ENCODE measurements around the gene FAM193B.

FAM193B gene

DNA sequence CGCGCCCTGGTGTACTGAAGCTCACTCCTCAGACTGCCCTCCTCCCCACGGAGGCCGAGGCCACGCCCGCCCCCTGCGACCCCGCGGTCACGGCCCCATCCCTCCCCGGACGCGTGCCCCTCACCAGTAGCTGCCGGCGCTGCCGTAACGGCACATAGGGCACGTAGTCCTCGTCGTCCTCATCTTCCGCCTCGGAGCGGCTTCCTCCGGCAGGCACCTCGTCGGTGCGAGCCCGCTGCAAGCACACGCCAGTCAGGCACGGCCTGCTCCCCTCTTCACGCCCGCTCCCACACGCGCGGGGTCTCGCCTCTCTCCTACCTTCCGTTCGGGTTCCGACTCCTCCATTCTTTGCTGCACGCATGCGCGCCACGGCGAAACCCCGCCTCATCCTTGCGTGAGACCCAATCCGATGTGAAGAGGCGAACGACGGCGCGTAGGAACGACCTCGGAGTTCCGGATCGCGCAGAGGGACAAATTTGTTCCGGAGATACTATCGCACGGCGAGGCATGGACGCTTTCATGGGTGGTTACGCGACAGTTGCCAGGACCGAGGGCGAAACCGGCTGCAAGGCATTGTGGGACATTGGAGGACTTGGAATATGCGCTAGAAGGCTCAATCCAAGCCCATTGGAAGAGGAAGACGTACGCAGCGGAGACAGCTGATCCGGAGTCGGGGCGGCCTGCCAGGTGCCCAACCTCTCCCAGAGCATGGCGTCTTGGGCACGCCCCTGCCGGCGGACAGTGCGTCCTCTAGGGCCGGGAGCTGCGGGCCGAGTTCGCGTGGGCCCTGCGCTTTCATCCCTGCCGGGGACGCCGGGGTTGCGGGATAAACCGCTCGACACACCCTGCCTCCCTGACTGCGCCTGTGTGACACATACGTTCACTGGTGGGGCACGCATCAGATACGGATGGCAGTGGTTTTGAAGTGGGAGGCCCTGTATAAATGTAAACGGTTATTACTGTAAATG lies 37.5 kb downstream of the FAM193B start, which contains the start of gene DDX41:
DDX41 (minus strand) TSS at position 361 of the 968 bp plus-strand sequence; CDS start at position 345, 16 bp downstream.
- DNase-seq (ENCODE audit: low read depth in 1 of 2, low spot score in 1 of 2): peak; percentile 93 to 94

DNA sequence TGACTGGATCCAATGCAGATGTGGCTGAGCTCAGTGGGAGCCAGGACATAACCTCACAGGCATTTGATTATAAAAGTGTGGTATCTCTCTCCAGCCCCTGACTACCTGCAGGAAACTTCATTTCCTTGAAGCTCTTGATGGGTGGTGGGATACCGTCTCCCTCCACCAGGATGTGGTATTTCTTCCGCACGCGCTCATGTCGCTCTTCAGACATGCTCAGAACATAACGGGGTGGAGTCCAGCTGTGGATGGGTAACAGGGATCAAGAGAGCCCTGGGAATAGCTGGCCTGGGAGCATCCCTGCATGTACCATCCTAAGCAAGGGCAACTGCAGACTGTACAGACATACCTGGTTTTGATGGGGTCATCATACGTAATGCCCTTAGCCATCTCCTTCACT lies 38.8 kb downstream of the FAM193B start:
- no peak for DNase-seq (ENCODE audit: low read depth in 1 of 2, low spot score in 1 of 2)

GRCh38 chr5:177514541-177514940 lies 39.8 kb downstream of the FAM193B start:
- no peak for DNase-seq (ENCODE audit: low read depth in 1 of 2, low spot score in 1 of 2)

DNA sequence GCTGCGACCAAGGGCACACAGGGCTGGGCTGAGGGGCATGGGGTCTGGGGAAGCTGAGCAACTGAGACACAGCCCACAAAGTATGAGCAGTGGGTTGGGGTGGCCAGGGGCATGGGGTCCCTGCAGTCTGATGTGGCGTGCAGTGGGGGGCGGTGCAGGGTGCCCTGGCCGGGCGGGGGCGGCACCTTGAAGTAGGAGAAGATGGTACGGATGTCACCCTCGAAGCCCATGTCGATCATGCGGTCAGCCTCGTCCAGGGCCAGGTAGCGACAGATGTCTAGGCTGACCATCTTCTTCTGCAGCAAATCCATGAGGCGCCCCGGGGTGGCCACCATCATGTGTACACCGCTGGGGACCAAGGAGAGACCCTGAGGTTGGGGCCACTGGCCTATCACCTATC lies 40.9 kb downstream of the FAM193B start:
- no peak for DNase-seq (ENCODE audit: low read depth in 1 of 2, low spot score in 1 of 2)

- DNase-seq (ENCODE audit: low read depth in 1 of 2, low spot score in 1 of 2): no peak
These were observed 41.5 kb downstream of the FAM193B start for GRCh38 chr5:177512736-177513380.

DNA sequence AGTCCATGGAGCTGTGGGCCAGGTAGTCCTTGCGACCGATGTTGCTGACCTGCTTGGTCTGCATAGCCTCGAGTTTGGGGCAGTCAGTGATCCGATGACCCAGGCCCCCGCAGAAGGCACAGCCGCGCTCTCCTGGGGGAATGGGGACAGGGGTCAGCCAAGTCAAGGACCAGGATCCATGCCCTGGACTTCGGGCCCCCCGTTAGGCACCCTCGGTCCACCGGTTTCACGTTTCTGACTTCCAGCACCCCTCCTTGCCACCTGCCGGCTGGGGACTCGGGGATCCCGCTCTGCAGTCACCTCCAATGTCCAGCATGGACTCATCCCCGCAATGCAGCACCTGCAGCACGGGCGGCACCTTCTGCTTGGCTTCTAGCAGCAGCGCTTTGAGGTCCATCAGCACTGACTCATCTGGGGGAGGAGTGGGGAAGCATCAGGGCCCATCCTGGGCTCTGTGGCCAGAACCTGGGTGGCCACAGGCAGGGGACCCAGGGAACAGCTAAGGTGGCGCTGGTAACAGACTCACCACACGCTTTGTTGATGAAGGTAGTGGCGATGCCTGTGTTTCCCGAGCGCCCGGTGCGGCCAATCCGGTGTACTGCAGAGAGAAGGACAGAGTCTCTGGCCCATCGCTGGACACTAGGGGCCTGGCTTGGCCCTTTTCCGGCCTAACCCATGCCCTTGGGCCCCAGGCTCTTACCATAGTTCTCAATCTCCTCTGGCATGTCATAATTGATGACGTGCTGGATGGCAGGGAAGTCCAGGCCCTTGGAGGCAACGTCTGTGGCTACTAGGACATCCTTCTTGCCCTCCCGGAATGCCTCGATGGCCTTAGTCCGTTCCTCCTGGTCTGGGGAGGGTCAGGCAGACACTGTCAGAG lies 42.3 kb downstream of the FAM193B start:
- DNase-seq (ENCODE audit: low read depth in 1 of 2, low spot score in 1 of 2): no peak

- DNase-seq (ENCODE audit: low read depth in 1 of 2, low spot score in 1 of 2): no peak
These were observed 43.2 kb downstream of the FAM193B start for GRCh38 chr5:177511181-177511580.

GRCh38 chr5:177510567-177511053 lies 43.8 kb downstream of the FAM193B start:
- no peak for DNase-seq (ENCODE audit: low read depth in 1 of 2, low spot score in 1 of 2)

GRCh38 chr5:177509991-177510566 lies 44.3 kb downstream of the FAM193B start:
- no peak for DNase-seq (ENCODE audit: low read depth in 1 of 2, low spot score in 1 of 2)

GRCh38 chr5:177509381-177509951 lies 44.9 kb downstream of the FAM193B start, which contains the start of gene DOK3:
Gene DOK3, minus strand, starts transcription at chr5:177509826. Its CDS starts 286 bp downstream, at chr5:177509540.
- DNase-seq (ENCODE audit: low read depth in 1 of 2, low spot score in 1 of 2): no peak

DNA sequence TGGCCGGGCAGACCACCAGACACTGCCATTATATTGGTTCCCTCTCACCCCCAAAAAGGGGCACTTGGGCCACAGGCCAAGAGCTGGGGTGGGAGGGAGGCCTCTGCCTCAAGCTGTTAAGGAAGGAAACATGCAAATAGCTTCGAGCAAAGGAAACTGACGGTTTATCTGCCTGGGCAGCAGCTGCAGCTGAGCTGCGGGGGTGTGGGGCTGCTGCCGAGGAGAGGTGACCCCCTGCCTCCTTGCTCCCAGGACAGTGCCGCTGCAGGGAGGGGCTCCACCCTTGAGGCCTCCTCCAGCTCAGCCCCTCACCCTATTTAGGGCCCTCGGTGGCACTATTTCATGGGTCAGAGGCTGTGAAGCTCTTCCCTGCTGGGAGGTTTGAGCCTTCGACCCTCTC lies 45.5 kb downstream of the FAM193B start:
- no peak for DNase-seq (ENCODE audit: low read depth in 1 of 2, low spot score in 1 of 2)

DNA sequence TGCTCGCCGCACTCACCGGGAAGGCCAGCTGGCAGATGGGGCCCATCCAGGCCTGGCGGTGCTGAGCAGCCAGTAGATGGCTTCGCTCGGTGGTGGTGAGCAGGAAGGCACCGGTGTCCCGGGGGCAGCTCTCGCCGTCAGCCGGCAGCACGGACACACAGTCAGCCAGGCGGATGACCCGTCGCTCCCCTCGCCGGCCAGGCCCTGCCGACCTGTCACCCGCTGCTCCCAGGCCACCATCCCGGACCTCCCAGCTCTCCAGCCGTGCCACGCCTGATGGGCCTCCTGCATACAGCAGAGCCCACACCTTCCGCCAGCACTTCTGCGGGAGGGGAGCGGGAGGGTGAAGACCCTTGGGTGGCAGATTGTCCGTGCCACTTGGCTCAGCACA lies 46.1 kb downstream of the FAM193B start:
- no peak for DNase-seq (ENCODE audit: low read depth in 1 of 2, low spot score in 1 of 2)

GRCh38 chr5:177507596-177508220 lies 46.7 kb downstream of the FAM193B start:
- DNase-seq (ENCODE audit: low read depth in 1 of 2, low spot score in 1 of 2): no peak

DNA sequence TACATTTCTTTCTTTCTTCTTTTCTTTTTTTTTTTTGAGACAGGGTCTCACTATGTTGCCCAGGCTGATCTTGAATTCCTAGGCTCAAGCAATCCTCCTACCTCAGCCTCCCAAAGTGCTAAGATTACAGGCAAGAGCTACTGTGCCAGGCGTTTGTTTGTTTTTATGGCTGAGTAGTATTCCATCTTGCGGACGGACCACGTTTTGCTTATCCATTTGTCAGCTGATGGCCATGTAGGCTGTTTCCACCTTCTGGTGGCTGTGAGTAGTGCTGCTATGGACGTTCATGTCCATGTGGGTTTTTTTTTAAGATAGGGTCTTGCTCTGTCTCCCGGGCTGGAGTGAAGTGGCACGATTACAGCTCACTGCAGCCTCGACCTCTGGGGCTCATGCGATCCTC lies 47.2 kb downstream of the FAM193B start:
- DNase-seq (ENCODE audit: low read depth in 1 of 2, low spot score in 1 of 2): no peak

DNA sequence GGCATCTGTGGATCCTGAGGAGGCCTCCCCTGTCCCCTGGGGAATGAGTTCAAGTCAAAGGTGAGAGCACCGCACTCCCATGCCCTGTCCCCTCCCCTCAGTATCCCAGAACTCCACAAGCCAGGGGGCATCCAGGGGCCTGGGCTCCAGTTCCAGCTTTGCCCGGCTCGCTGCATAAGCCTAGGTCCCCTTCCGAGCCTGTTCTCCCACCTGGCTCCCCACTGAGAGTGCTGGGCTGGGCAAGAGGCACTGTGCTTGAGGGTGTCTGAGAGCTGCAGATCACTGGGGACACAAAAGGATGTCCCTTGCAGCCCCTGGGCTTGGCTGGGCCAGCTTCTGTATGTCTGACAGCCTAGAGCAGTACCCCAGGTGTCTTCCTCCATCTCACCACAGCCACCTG lies 49.3 kb downstream of the FAM193B start:
- DNase-seq (ENCODE audit: low read depth in 1 of 2, low spot score in 1 of 2): no peak

DNA sequence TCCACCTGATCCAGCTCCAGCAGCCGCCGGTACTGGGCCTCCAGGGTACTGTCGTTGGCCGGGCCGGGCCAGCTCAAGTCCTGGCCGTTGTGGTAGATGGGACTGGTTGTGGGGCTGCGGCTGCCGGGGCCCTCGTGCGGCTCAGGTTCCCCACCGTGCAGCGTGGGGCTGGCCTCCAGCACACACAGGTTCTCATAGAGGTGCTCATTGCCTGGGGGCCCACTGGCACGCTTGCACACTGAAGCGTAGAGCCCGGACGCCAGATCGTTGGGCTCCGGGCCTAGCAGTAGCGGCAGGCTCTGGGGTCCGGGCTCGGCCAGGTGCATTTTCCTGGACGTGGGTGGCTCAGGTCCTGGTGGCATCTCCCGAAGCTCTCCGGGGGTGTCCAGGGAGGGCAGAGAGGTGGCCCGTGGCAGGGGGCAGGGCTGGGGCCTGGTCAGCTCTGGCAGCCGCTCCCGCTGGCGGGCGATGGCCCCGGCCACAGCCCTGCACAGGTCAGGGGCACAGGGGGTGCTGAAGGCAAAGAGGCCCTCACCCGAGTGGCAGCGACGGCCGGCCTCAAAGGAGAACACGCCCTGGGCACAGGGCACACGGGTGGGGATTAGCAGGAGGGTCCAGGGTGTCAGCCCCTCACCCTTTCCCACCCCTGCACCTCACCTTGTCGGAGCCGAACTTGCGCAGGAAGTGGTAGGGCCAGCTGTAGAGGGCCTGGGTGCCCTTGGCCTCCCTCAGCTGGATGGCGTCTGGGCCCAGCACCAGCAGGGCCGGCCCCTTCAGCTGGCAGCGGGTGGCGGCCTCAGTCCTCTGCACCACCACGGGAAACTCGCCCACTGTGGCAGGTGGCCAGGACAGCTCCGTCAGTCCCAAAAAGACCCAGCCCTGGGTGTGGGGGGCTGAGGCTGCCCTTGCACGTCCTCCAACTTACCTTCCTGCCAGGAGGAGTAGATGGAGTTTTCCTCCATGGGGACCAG lies 50.0 kb downstream of the FAM193B start:
- no peak for DNase-seq (ENCODE audit: low read depth in 1 of 2, low spot score in 1 of 2)

GRCh38 chr5:177503351-177504085 lies 50.8 kb downstream of the FAM193B start:
- no peak for DNase-seq (ENCODE audit: low read depth in 1 of 2, low spot score in 1 of 2)

DNA sequence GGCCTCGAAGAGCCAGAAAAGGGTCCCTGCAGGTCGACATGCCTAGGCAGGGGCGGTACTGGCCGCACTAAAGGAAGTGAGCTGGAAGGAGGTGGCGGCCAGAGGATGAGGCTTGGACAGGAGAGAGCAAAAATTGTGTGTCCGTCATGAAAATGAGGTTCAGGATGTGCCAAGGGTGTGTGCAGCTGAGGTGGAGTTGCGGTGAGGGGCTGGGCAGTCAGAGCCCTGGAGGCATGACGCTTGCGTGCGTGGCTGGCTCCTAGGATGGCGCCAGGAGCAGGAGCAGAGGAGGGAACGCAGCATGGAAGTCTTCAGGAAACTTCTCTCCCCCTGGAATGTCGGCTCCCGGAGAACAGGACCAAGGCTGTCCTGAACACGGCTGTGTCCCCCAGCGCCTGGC lies 51.5 kb downstream of the FAM193B start:
- DNase-seq (ENCODE audit: low read depth in 1 of 2, low spot score in 1 of 2): no peak

Measured in activated CD4-positive, alpha-beta T cell treated with anti-CD3 and anti-CD28 coated beads, Interleukin-2, amount 50 U/mL, for 24 hours (primary cell).